MCF 10A (cell line): ENCODE measurements around the gene PORCN. TPM values are rescaled to one million over a fixed set of nuclear protein-coding genes. Genes with fewer than 3 reads are reported as not detected.

Experiments used
- BruUV-seq: library from RNA; stranded (reverse); fragments of 400-500 nt; replicated peaks from 2 replicates; lab custom pipeline; 2021; lab: Mats Ljungman, UMichigan
- CTCF ChIA-PET: fragments of 300-600 bp; sonication (Branson Sonifier 250); formaldehyde crosslinking; extraction: SDS; loops from one replicate; lab custom pipeline; 2021; ENCODE audit warnings: antibody characterized with exemption, inconsistent platforms; lab: Yijun Ruan, JAX
- POLR2A ChIA-PET: fragments of 300-600, 350-650 bp; sonication (Branson Sonifier 250); formaldehyde crosslinking; extraction: SDS; loops from one replicate; lab custom pipeline; 2020; ENCODE audit warnings: antibody characterized with exemption, inconsistent platforms; lab: Yijun Ruan, JAX
- DNase-seq: peaks from one replicate; pipeline ENCODE4 v3.0.0-alpha.2; 2018; ENCODE audit not compliant: unreplicated experiment
- H3K27ac Mint-ChIP-seq: one replicate; pipeline ENCODE4 v1.8.0; 2022; ENCODE audit warnings: mild to moderate bottlenecking, low read depth, mixed read lengths; ENCODE audit not compliant: unreplicated experiment
- H3K27me3 Mint-ChIP-seq: one replicate; pipeline ENCODE4 v1.8.0; 2022; ENCODE audit warnings: mixed read lengths; ENCODE audit not compliant: insufficient read depth, unreplicated experiment
- H3K36me3 Mint-ChIP-seq: one replicate; pipeline ENCODE4 v1.8.0; 2022; ENCODE audit warnings: mild to moderate bottlenecking, moderate library complexity, mixed read lengths; ENCODE audit not compliant: insufficient read depth, unreplicated experiment
- H3K4me1 Mint-ChIP-seq: one replicate; pipeline ENCODE4 v1.8.0; 2022; ENCODE audit warnings: mixed read lengths; ENCODE audit not compliant: insufficient read depth, unreplicated experiment
- H3K4me3 Mint-ChIP-seq: one replicate; pipeline ENCODE4 v1.8.0; 2022; ENCODE audit warnings: mild to moderate bottlenecking, moderate library complexity, mixed read lengths; ENCODE audit not compliant: unreplicated experiment
- H3K9me3 Mint-ChIP-seq: one replicate; pipeline ENCODE4 v1.8.0; 2022; ENCODE audit warnings: mixed read lengths; ENCODE audit not compliant: unreplicated experiment
- intact Hi-C: fragments of 100-400 bp; cut with micrococcal nuclease; formaldehyde crosslinking; loops from 2 replicates; pipeline ENCODE4 v1.14.1; 2022
- total RNA-seq: library from RNA; stranded (reverse); gene quantifications from 2 replicates; pipeline ENCODE4 v1.2.3, GENCODE V29; 2022
- TF ChIP-seq, protein P1 (sequence below): fragments of 200-600 bp; IDR thresholded peaks from one replicate; pipeline ENCODE4 v1.8.0; 2022; ENCODE audit warnings: antibody characterized with exemption, mild to moderate bottlenecking; ENCODE audit not compliant: unreplicated experiment

PORCN gene
- total RNA-seq, 1 experiment from 2014 or later: 29.2 TPM

DNA sequence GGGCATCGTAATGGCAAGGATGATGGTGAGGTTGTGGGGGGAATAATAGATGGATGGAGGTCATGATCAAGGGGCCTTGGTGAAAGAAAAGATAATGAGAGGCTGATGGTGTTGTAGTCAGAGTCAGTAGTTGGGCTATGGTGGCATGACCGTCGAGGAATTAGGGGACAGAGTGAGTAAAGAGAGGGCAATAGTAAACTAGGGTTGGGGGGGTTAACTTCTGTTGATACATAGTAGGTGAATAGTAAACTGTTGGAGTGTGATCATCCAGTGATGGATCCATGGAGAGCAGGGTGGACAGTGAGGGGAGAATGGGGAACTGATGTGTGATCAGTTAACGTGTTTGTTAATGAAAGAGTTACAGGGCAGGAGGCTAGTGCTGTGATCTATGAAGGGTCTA is 31.9 kb upstream of the PORCN start:
- H3K27ac Mint-ChIP-seq: peak overlapping the region; percentile 21
- TF ChIP-seq, protein P1, sequence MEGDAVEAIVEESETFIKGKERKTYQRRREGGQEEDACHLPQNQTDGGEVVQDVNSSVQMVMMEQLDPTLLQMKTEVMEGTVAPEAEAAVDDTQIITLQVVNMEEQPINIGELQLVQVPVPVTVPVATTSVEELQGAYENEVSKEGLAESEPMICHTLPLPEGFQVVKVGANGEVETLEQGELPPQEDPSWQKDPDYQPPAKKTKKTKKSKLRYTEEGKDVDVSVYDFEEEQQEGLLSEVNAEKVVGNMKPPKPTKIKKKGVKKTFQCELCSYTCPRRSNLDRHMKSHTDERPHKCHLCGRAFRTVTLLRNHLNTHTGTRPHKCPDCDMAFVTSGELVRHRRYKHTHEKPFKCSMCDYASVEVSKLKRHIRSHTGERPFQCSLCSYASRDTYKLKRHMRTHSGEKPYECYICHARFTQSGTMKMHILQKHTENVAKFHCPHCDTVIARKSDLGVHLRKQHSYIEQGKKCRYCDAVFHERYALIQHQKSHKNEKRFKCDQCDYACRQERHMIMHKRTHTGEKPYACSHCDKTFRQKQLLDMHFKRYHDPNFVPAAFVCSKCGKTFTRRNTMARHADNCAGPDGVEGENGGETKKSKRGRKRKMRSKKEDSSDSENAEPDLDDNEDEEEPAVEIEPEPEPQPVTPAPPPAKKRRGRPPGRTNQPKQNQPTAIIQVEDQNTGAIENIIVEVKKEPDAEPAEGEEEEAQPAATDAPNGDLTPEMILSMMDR: no peak
- H3K4me3 Mint-ChIP-seq: peak overlapping the region; percentile 70
- H3K36me3 Mint-ChIP-seq: peaks cover 39% of the 10 kb centered on the region
- H3K27me3 Mint-ChIP-seq: no peaks in the 10 kb centered on the region
- POLR2A ChIA-PET: interaction anchor here (0.8 to 4.7 kb wide), 4 partner anchors 10 to 32 kb away, joined by 3 to 22 read pairs (median 4); partner anchors contain the start of gene PORCN
- intact Hi-C loops: loop anchor here (1.0 to 5.0 kb wide), 2 partner anchors 34 to 115 kb away; no protein-coding TSS in a partner anchor
- no peak for DNase-seq
- peaks cover 13% of the 10 kb centered on the region for H3K4me1 Mint-ChIP-seq
- CTCF ChIA-PET: interaction anchor here (1.0 kb wide), 1 partner anchor 9 kb away, joined by 4 read pairs; no protein-coding TSS in a partner anchor
- no TSS peak for BruUV-seq
- peaks cover 7% of the 10 kb centered on the region for H3K9me3 Mint-ChIP-seq

- peaks cover 7% of the 10 kb centered on the region for H3K9me3 Mint-ChIP-seq
- no peak for DNase-seq
- peak overlapping the region; percentile 70 for H3K4me3 Mint-ChIP-seq
- BruUV-seq: no TSS peak
- CTCF ChIA-PET: no interaction called here
- H3K36me3 Mint-ChIP-seq: peaks cover 46% of the 10 kb centered on the region
- no peaks in the 10 kb centered on the region for H3K27me3 Mint-ChIP-seq
- H3K4me1 Mint-ChIP-seq: peaks cover 13% of the 10 kb centered on the region
- TF ChIP-seq, protein P1: no peak
- intact Hi-C loops: loop anchor here (5.0 kb wide), 1 partner anchor 114 kb away; no protein-coding TSS in a partner anchor
- POLR2A ChIA-PET: interaction anchor here (4.7 kb wide), 1 partner anchor 12 kb away, joined by 22 read pairs; no protein-coding TSS in a partner anchor
- no peak overlapping the region for H3K27ac Mint-ChIP-seq
These were observed 30.6 kb upstream of the PORCN start for GRCh38 chrX:48477960-48478755.

- Mint-ChIP-seq H3K9me3 (peaks cover 7% of the 10 kb centered on the region), H3K4me1 (peaks cover 13% of the 10 kb centered on the region), H3K27ac (peak overlapping the region; percentile 10), H3K27me3 (no peaks in the 10 kb centered on the region), H3K4me3 (no peak overlapping the region), H3K36me3 (peaks cover 51% of the 10 kb centered on the region)
- ChIA-PET CTCF (no interaction called here), POLR2A (interaction anchor here (4.7 kb wide), 1 partner anchor 11 kb away, joined by 22 read pairs; no protein-coding TSS in a partner anchor)
- TF ChIP-seq, protein P1: no peak
- no TSS peak for BruUV-seq
- DNase-seq: no peak
- intact Hi-C loops: loop anchor here (5.0 kb wide), 1 partner anchor 113 kb away; no protein-coding TSS in a partner anchor
These were observed 30.0 kb upstream of the PORCN start for GRCh38 chrX:48478806-48479205.

- H3K27me3 Mint-ChIP-seq: no peaks in the 10 kb centered on the region
- TF ChIP-seq, protein P1: no peak
- intact Hi-C loops: no loop called here
- CTCF ChIA-PET: no interaction called here
- no peak for DNase-seq
- no peak overlapping the region for H3K4me3 Mint-ChIP-seq
- peaks cover 61% of the 10 kb centered on the region for H3K36me3 Mint-ChIP-seq
- no TSS peak for BruUV-seq
- peaks cover 7% of the 10 kb centered on the region for H3K9me3 Mint-ChIP-seq
- H3K27ac Mint-ChIP-seq: no peak overlapping the region
- peaks cover 13% of the 10 kb centered on the region for H3K4me1 Mint-ChIP-seq
- POLR2A ChIA-PET: no interaction called here
These were observed 28.6 kb upstream of the PORCN start for GRCh38 chrX:48480142-48480541.
